NCI-H2081 (cell line): Measurements from ENCODE around the gene DDIAS.
"Not testable (repeated sequence)": the region's sequence is repeated elsewhere in the genome, so short reads cannot be mapped to it uniquely, and the experiment has no call there.

Experiments
- DNase-seq, 2 experiments: peaks; one replicate each; lab custom pipeline; 2025; lab: John Stamatoyannopoulos, UW

The DDIAS gene

DNA sequence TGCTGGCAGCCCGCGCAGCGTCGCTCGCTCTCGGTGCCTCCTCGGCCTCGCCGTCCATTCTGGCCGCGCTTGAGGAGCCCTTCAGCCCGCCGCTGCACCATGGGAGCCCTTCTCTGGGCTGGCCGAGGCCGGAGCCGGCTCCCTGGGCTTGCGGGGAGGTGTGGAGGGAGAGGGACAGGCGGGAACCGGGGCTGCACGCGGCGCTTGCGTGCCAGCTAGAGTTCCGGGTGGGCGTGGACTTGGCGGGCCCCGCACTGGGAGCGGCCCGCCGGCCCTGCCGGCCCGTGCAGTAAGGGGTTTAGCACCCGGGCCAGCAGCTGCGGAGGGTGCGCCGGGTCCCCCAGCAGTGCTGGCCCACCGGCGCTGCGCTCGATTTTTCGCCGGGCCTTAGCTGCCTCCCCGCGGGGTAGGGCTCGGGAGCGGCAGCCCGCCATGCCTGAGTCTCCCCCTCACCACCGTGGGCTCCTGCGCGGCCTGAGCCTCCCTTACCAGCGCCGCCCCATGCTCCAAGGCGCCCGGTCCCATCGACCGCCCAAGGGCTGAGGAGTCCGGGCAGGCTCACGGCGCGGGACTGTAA is 69.1 kb downstream of the DDIAS start:
- not testable (repeated sequence) for DNase-seq

DNA sequence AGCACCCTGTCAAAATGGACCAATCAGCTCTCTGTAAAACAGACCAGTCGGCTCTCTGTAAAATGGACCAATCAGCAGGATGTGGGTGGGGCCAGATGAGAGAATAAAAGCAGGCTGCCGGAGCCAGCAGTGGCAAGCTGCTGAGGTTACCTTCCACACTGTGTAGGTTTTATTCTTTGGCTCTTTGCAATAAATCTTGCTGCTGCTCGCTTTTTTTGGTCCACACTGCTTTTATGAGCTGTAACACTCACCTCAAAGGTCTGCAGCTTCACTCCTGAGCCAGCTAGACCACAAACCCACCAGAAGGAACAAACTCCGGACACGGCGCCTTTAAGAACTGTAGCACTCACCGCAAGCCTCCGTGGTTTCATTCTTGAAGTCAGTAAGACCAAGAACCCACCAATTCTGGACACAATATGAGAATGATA is 70.0 kb downstream of the DDIAS start:
- DNase-seq: not testable (repeated sequence)

DNA sequence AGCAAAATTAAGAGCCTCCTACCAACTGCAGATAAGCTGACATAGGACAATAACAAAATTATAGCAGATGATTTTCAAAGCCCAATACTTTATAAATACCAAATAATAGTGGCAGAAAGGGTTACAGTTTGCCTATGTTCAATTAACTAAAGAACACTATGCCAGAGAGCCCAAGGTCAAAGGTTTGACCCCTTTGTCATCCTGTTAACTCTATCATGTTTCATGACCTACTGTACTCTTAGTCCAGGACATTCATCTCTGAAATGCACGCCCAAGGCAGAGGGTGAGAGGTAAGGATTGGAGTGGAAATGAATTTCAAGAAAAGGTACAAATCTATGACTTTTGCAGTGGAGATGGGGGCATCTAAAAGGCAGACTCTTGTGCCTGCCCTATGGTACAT is 70.6 kb downstream of the DDIAS start:
- no peak for DNase-seq

DNA sequence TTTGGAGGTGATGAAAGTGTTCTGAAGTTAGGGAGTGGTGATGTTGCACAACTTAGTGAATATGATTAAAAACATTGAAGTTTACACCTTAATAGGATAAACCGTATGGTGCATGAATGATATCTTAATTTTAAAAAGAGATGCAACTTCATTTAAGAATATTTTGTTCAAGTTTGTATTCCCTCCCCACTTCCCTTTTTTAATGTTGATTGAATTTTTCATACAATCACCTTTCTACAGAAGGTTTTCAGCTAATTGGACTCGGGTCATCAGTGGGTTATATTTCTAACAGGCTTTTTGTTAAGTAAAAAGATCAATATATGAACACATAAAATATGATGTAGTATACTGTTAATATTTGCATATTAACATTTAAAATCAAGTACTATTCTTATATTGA is 72.6 kb downstream of the DDIAS start:
- no peak for DNase-seq

DNA sequence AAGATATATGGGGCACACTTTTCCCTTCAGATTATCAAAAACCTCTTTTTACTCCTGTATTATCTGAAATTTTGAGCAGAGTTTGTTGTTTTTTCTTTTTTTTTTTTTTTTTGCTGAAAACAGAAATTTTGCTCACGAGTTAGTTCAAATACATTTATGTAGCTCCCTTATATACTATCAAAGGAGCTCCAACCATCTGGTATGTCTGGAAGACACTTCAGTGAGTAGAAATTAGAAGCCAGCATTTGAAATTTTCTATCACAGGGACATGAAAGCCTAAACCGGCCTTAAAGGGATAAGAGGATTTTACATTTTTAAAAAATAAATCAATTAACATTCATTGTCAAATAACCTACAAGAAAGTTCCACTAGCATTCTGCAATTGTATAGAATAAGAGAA is 73.3 kb downstream of the DDIAS start:
- no peak for DNase-seq

DNA sequence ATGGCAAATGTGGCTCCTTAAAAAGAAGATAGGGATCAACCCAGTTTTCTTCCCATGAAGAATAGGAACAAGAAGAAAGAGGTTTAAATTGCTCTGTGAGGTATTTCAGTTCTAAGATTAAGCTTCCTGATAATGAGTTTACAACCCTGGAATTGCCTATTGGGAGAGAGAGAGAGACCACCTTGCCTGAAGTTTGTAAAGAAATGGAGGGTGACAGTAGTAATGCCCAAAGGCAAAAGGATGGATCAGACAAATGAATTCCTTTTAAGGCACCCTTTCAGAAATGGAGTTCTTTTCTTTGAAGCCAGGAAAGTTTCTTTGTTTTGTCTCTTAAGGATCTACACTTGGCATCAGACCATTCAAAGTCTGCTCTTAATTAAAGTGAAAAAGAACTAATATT is 74.3 kb downstream of the DDIAS start:
- no peak for DNase-seq

DNA sequence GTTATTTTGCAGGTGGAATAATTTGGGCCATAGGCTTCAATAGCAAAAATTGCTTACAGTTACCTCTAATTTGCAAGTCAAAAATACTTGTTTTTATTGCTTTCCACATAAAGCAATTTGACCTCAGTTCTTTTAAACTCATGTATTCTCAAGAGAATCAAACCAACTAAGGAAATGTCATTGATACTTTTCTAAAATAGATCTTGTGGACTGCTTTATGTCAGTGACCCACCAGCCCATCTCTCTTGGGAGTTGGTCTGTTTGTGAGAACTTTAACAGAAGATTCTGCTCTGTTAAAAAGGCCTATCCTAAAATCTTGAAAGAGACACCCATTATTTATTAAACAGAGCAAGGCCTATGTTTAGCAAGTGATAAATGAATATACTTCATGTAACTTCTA is 75.2 kb downstream of the DDIAS start:
- DNase-seq: no peak

DNA sequence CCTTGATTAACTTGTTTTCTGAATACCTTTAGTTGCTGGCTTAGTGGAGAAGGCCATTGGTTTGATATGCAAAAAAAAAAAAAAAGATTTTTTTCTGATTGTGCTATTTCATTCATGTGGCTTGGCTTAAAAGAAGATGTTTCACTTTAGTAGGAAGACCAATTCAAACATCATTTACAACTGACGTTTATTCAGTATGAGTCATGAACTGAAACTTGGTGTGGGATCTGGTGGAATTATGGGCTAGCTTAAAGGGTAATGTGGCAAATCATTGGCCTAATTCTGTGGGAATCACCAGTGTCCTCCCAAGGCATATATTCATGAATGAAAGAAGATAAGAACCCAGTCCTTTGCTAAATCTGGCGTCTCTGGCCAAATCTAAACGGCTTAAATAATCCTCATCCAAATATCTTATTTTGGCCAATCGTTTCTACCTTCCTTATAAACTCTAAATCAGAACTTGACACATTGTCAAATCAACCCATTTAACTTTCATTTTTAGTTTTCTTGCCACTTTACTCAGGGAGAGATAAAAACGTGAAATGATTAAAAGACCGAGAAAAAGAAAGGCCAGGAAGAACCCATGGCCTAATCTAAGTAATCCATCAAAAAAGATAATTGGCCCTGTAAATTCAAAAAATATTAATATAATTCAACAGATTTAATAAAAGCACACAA is 77.0 kb downstream of the DDIAS start:
- DNase-seq: no peak

DNA sequence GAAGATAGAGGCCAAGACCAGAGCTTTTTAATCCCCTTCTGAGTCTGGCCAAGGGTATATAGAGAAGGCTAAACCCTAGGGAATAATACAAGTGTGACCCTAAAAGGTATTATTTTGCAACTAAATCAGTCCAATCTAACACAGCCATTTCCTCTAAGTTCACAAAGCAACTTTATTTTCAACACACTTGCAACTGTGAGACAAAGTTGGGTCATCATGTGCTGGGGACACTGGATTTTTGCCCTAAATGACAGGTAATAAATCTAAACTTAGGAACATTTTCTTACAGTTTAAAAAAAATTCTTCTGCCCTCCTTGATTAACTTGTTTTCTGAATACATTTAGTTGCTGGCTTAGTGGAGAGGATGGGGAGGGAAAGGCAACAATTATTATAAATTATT is 78.3 kb downstream of the DDIAS start:
- DNase-seq: no peak

DNA sequence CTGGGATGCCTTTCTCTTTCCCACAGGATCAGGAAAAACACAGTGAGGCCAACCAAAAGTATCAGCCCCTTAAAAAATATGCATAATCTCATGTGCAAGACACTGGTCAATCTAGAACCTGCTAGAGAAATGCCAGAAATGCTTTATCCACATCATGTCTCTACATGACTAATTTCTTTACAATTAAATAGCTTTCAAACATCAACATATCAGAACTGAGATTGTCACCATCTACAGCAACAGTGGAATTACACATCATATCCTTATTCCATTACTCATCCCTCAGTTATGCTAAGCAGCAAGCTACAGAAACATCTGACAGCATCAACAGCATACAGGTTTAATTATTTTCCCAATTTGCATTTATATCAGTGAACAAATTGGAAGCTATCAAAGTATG is 78.8 kb downstream of the DDIAS start:
- no peak for DNase-seq

DNA sequence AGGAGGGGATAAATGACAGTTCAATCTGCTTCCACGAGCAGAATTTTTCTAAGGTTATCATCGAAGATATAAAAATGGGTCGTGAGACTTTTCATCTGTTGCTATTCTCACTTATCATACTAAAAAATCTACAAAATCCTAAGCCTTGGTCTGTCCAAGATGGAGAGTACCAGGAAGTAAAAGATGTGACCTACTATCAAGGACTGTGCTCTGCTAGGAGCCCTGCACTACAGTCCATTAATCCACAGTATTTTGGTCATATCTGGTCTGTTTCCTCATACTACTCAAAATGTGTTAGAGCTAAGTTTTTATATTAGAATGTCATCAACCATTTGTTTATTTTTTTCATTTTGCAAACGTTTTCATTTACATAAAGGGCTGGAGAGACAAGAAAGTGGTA is 79.4 kb downstream of the DDIAS start:
- DNase-seq: no peak

DNA sequence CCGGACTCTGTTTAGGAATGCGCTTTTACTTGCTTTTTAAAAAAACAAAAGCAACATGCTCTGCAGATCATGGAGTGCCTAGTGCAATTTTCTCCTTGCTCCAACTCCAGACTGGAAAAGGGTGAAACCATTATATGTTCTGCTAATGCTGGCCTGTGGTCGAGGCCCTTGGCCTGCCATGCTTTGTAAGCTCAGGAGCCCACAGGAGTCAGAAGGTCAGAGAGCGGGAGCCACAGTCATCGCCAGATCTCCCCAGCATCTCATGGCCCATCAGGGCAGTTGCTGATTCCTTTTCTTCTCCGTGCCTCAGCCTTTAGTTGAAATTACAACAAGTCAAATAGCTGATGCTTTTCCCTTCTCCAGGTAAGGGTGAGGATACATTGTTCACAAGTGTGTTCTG is 80.3 kb downstream of the DDIAS start:
- no peak for DNase-seq
